GM21786 (cell line): ENCODE measurements around the gene EIF4G3.
"Not testable (repeated sequence)": the region's sequence is repeated elsewhere in the genome, so short reads cannot be mapped to it uniquely, and the experiment has no call there.

Experiments
- ATAC-seq: cut with Tn5 transposase; IDR thresholded peaks from one replicate; pipeline ENCODE4 v1.9.1; 2021; ENCODE audit not compliant: unreplicated experiment

EIF4G3 gene

GRCh38 chr1:21185221-21185731 is 8.6 kb upstream of the EIF4G3 start:
- ATAC-seq = no peak

GRCh38 chr1:21184276-21184675 is 7.6 kb upstream of the EIF4G3 start:
- ATAC-seq = no peak

GRCh38 chr1:21182181-21182731 is 5.6 kb upstream of the EIF4G3 start:
- ATAC-seq = no peak

- not testable (repeated sequence) for ATAC-seq
These were observed 1.6 kb upstream of the EIF4G3 start for GRCh38 chr1:21178271-21178670.

GRCh38 chr1:21175670-21176581 is 771 bp downstream of the EIF4G3 start:
- ATAC-seq = peak; percentile 14

- no peak for ATAC-seq
These were observed 1.4 kb downstream of the EIF4G3 start for GRCh38 chr1:21175324-21175669.

- no peak for ATAC-seq
These were observed 1.9 kb downstream of the EIF4G3 start for GRCh38 chr1:21174654-21175323.

- ATAC-seq = no peak
These were observed 2.5 kb downstream of the EIF4G3 start for GRCh38 chr1:21174230-21174629.

GRCh38 chr1:21173096-21173495 is 3.6 kb downstream of the EIF4G3 start:
- ATAC-seq = not testable (repeated sequence)

GRCh38 chr1:21170837-21171236 is 5.9 kb downstream of the EIF4G3 start:
- ATAC-seq = not testable (repeated sequence)

- no peak for ATAC-seq
These were observed 8.3 kb downstream of the EIF4G3 start for GRCh38 chr1:21168444-21168843.

GRCh38 chr1:21165646-21166045 is 11.1 kb downstream of the EIF4G3 start:
- ATAC-seq = no peak

GRCh38 chr1:21165076-21165475 is 11.6 kb downstream of the EIF4G3 start:
- ATAC-seq = no peak

- no peak for ATAC-seq
These were observed 12.4 kb downstream of the EIF4G3 start for GRCh38 chr1:21164266-21164665.

GRCh38 chr1:21162740-21163464 is 13.8 kb downstream of the EIF4G3 start:
- no peak for ATAC-seq

- ATAC-seq = no peak
These were observed 14.9 kb downstream of the EIF4G3 start for GRCh38 chr1:21161842-21162241.

- no peak for ATAC-seq
These were observed 16.4 kb downstream of the EIF4G3 start for GRCh38 chr1:21160263-21160796.

GRCh38 chr1:21157868-21158267 is 18.8 kb downstream of the EIF4G3 start:
- no peak for ATAC-seq

- no peak for ATAC-seq
These were observed 19.6 kb downstream of the EIF4G3 start for GRCh38 chr1:21157054-21157453.

- ATAC-seq = no peak
These were observed 20.7 kb downstream of the EIF4G3 start for GRCh38 chr1:21156019-21156418.

GRCh38 chr1:21154717-21155116 is 22.0 kb downstream of the EIF4G3 start:
- no peak for ATAC-seq
